ENCODE measurements around the gene IFT20.

Gene IFT20, protein sequence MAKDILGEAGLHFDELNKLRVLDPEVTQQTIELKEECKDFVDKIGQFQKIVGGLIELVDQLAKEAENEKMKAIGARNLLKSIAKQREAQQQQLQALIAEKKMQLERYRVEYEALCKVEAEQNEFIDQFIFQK

DNA sequence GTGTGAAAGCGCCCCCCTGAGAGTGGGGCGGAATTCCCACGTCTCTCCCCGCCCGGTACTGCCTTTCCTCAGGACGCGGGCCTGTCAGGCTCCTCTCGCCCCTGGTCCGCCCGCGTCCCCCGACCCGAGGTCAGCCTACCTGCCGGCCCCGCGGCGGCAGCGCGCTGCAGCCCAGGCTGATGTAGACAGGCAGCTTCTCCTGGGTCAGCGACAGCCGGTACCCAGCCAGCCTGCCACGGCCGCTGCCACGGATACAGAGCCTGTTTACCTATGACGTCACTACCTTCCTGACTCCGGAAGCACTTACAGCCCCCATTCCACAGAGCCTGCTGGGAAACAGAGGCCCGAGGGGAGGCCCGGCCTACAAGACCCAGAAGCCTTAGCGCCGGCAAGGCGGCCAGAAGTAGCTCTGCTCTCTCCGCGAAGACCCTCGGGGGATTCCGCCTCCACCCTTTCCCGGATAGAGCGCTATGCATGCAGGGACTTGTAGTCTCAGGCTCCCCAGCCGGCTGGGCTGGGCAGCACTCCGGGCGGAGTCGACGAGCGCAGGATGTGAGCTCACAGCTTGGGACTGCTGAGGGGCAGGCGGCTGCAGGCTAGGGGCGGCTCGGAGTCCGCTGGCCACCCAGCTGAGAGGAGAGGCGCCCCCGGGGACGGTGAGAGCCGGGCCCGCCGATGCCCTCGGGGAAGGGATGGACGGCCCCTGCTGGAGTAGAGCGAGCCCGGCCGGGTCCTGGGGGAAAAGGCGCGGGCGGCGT, at the start of gene IFT20, which contains the start of gene TNFAIP1:
Gene IFT20 (minus strand): TSS at position 272 of the 758 bp plus-strand sequence. CDS start 3,487 bp downstream, outside the sequence.
Gene TNFAIP1 (plus strand): TSS at position 561 of the 758 bp plus-strand sequence. CDS start 3,761 bp downstream, outside the sequence.
- H3K4me3 ChIP-seq (ENCODE audit: low read depth, low read length): peak within 1 kb of the TSS; percentile 91
- TF ChIP-seq, protein P1, sequence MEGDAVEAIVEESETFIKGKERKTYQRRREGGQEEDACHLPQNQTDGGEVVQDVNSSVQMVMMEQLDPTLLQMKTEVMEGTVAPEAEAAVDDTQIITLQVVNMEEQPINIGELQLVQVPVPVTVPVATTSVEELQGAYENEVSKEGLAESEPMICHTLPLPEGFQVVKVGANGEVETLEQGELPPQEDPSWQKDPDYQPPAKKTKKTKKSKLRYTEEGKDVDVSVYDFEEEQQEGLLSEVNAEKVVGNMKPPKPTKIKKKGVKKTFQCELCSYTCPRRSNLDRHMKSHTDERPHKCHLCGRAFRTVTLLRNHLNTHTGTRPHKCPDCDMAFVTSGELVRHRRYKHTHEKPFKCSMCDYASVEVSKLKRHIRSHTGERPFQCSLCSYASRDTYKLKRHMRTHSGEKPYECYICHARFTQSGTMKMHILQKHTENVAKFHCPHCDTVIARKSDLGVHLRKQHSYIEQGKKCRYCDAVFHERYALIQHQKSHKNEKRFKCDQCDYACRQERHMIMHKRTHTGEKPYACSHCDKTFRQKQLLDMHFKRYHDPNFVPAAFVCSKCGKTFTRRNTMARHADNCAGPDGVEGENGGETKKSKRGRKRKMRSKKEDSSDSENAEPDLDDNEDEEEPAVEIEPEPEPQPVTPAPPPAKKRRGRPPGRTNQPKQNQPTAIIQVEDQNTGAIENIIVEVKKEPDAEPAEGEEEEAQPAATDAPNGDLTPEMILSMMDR (IDR thresholded peaks at IDR 0.05; ENCODE audit: insufficient read depth, low read depth, low read length, missing control alignments): no peak
- peak; percentile 100 for DNase-seq (ENCODE audit: low read depth)

DNA sequence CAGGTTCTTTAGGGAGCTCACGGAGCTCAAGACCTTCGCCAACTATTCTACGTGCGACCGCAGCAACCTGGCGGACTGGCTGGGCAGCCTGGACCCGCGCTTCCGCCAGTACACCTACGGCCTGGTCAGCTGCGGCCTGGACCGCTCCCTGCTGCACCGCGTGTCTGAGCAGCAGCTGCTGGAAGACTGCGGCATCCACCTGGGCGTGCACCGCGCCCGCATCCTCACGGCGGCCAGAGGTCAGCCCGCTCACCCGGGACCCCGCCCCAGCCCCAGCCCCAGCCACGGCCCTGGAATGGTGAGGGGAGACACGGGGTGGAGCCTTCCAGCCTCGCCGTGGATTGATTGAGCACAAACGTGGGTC, 49.7 kb upstream of the IFT20 start:
- no peak for DNase-seq (ENCODE audit: low read depth)
- H3K4me3 ChIP-seq (ENCODE audit: low read depth, low read length): no peak overlapping the region
- TF ChIP-seq, protein P1 (IDR thresholded peaks at IDR 0.05; ENCODE audit: insufficient read depth, low read depth, low read length, missing control alignments): no peak

DNA sequence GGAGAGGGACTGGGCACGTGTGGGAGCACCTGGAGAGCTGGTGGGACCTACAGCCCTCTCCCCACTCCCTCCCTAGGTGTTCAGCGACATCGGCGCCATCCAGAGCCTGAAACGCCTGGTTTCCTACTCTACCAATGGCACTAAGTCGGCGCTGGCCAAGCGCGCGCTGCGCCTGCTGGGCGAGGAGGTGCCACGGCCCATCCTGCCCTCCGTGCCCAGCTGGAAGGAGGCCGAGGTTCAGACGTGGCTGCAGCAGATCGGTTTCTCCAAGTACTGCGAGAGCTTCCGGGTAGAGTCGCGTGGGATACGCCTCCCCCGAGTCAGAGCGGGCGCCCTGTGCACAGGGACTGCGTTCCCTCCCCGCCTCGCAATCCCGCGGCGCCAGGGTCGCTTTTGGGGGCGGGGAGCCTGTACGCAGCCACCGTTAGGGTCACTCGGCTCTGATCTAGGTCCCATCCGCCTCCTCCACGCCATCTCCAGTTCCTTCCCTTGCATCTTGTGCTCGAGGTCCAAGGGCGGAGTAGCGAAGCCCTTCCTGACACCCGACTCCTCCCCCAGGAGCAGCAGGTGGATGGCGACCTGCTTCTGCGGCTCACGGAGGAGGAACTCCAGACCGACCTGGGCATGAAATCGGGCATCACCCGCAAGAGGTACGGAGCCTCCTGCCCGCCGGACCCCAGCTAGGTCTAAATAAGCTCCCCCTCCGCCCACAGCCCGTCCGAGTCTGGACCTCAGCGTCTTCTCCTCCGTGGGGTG, 49.2 kb upstream of the IFT20 start:
- no peak overlapping the region for H3K4me3 ChIP-seq (ENCODE audit: low read depth, low read length)
- TF ChIP-seq, protein P1 (IDR thresholded peaks at IDR 0.05; ENCODE audit: insufficient read depth, low read depth, low read length, missing control alignments): no peak
- DNase-seq (ENCODE audit: low read depth): no peak

DNA sequence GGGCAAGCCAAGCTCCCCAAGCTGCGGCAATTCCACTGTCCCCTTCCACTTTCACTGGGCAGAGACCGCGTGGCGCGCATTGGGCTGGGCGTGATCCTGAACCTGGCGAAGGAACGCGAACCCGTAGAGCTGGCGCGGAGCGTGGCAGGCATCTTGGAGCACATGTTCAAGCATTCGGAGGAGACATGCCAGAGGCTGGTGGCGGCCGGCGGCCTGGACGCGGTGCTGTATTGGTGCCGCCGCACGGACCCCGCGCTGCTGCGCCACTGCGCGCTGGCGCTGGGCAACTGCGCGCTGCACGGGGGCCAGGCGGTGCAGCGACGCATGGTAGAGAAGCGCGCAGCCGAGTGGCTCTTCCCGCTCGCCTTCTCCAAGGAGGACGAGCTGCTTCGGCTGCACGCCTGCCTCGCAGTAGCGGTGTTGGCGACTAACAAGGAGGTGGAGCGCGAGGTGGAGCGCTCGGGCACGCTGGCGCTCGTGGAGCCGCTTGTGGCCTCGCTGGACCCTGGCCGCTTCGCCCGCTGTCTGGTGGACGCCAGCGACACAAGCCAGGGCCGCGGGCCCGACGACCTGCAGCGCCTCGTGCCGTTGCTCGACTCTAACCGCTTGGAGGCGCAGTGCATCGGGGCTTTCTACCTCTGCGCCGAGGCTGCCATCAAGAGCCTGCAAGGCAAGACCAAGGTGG, 46.0 kb upstream of the IFT20 start:
- no peak overlapping the region for H3K4me3 ChIP-seq (ENCODE audit: low read depth, low read length)
- no peak for DNase-seq (ENCODE audit: low read depth)
- TF ChIP-seq, protein P1 (IDR thresholded peaks at IDR 0.05; ENCODE audit: insufficient read depth, low read depth, low read length, missing control alignments): no peak

DNA sequence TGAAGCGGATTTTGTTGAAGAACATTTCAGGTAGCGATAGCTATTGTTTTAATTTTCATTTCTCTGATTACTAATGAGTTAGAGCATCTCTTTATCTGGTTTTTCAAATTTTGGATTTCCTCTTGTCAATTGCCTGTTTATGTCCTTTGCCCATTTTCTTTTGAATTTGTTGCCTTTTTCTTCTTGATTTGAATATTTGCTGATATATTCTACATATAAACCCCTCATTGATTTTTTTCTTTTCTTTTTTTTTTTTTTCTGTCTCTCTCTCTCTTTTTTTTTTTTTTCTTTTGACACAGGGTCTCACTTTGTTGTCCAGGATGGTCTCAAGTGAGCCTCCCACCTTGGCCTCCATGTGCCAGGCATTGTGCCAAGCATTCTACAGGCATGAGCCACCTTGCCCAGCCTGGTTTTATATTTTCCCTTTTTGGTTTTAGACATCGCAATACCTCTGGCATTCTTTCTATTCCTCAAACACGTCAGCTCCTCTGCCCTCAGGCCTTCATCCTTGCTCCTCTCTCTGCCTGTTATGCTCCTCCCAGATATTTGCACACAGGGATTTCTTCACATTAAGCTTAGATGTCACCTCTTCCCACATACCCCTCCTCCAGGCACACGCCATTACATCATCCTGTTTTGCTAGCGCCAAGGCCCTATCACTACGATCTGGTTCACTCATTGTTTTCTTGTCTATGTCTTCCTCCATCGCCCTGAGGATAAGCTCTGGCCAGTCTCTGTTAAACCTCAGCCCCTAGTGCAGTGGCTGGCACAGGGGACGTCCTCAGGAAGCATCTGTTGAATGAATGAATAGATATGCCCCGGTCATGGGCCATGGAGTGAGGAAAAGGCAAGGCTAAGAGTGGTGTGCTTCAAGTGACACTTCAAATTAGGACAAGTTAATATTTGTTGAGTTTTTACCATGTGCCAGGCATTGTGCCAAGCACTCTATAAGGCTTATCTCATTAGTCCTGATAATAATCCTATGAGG, 44.8 kb upstream of the IFT20 start:
- DNase-seq (ENCODE audit: low read depth): no peak
- TF ChIP-seq, protein P1 (IDR thresholded peaks at IDR 0.05; ENCODE audit: insufficient read depth, low read depth, low read length, missing control alignments): no peak
- no peak overlapping the region for H3K4me3 ChIP-seq (ENCODE audit: low read depth, low read length)

DNA sequence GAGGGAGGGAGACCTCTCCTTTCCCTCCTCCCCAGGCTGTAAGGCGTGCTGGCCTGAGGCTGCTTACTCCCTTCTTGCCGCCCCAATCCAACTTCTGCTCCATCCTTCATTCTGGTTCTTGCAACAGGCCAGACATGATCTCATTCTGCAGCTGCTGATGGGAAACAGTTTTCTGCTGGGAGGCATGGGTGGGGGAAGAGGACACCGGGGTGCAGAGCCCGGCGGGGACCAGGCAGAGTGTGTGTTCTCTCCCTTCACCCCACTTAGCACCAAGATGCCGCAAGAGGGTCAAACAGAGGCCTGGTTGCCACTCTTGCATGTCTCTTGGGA, 37.6 kb upstream of the IFT20 start:
- DNase-seq (ENCODE audit: low read depth): no peak
- H3K4me3 ChIP-seq (ENCODE audit: low read depth, low read length): peak overlapping the region; percentile 76
- TF ChIP-seq, protein P1 (IDR thresholded peaks at IDR 0.05; ENCODE audit: insufficient read depth, low read depth, low read length, missing control alignments): no peak

All from GM12865 (cell line).